AG04449 (cell line): ENCODE results near the gene HGF.

Experiments used
- CTCF ChIA-PET: fragments of 350-600 bp; formaldehyde crosslinking; extraction: SDS; loops from one replicate; lab custom pipeline; 2021; ENCODE audit warnings: antibody characterized with exemption; lab: Yijun Ruan, JAX
- POLR2A ChIA-PET: fragments of 400-600, 350-600 bp; formaldehyde crosslinking; extraction: SDS; loops from one replicate; lab custom pipeline; 2020; ENCODE audit warnings: antibody characterized with exemption, inconsistent platforms; lab: Yijun Ruan, JAX
- DNase-seq: peaks from one replicate; pipeline ENCODE4 v3.0.0-alpha.2; 2010; ENCODE audit warnings: low read depth, low spot score
- H3K4me3 ChIP-seq: 2 replicates; pipeline ENCODE4 v1.5.1; 2011; ENCODE audit warnings: low read depth, mild to moderate bottlenecking, control low read depth, low read length
- CTCF ChIP-seq: IDR thresholded peaks from one replicate; pipeline ENCODE4 v1.5.1; 2011; ENCODE audit warnings: mild to moderate bottlenecking, moderate library complexity, low read length, control low read depth, inconsistent platforms; ENCODE audit not compliant: insufficient read depth; ENCODE audit errors: missing control alignments

The HGF gene

GRCh38 chr7:81669476-81670105, 100.3 kb downstream of the HGF start:
- ChIA-PET CTCF (interaction anchor here (1.4 kb wide), 1 partner anchor 10 kb away, joined by 3 read pairs; no protein-coding TSS in a partner anchor), POLR2A (no interaction called here)

GRCh38 chr7:81666209-81666608, 103.6 kb downstream of the HGF start:
- POLR2A ChIA-PET, result interaction anchor here (0.6 kb wide), 1 partner anchor 51 kb away, joined by 3 read pairs; no protein-coding TSS in a partner anchor
- CTCF ChIA-PET, result no interaction called here

More at GRCh38 chr7:81669476-81670105, 100.3 kb downstream of the HGF start:
- no peak overlapping the region for H3K4me3 ChIP-seq
- no peak for DNase-seq
- TF ChIP-seq CTCF, result no peak

GRCh38 chr7:81665236-81665635, 104.6 kb downstream of the HGF start:
- no peak overlapping the region for H3K4me3 ChIP-seq
- TF ChIP-seq CTCF, result no peak
- ChIA-PET POLR2A (no interaction called here), CTCF (no interaction called here)
- DNase-seq, result no peak

More at GRCh38 chr7:81666209-81666608, 103.6 kb downstream of the HGF start:
- H3K4me3 ChIP-seq, result no peak overlapping the region
- no peak for DNase-seq
- TF ChIP-seq CTCF, result no peak

- ChIA-PET CTCF (no interaction called here), POLR2A (no interaction called here)
- H3K4me3 ChIP-seq, result no peak overlapping the region
- TF ChIP-seq CTCF, result no peak
- no peak for DNase-seq
Measured at GRCh38 chr7:81664304-81664703, 105.5 kb downstream of the HGF start.

- H3K4me3 ChIP-seq, result no peak overlapping the region
- POLR2A ChIA-PET, result no interaction called here
- CTCF ChIA-PET, result interaction anchor here (1.4 kb wide), 1 partner anchor 39 kb away, joined by 3 read pairs; no protein-coding TSS in a partner anchor
- no peak for TF ChIP-seq CTCF
- no peak for DNase-seq
Measured at GRCh38 chr7:81662531-81662930, 107.3 kb downstream of the HGF start.

- no peak overlapping the region for H3K4me3 ChIP-seq
- POLR2A ChIA-PET, result no interaction called here
- no peak for DNase-seq
- TF ChIP-seq CTCF, result no peak
- CTCF ChIA-PET, result interaction anchor here (0.8 to 0.9 kb wide), 2 partner anchors 9 to 66 kb away, joined by 3 read pairs; no protein-coding TSS in a partner anchor
Measured at GRCh38 chr7:81659697-81660395, 110.0 kb downstream of the HGF start.
